ENCODE measurements around the gene MSMB. TPM values are rescaled to one million over a fixed set of nuclear protein-coding genes. Genes with fewer than 3 reads are reported as not detected.

MSMB gene
- total and polyA plus RNA-seq, 2 of the 8 experiments (the other 6 are each of a cell fraction or from before 2014, with no cell fraction given): not detected

- TF ChIP-seq CHD7 (IDR thresholded peaks at IDR 0.05; ENCODE audit: insufficient replicate concordance, low read length): no peak
- no peak for TF ChIP-seq TAF1 (IDR thresholded peaks at IDR 0.05; ENCODE audit: low read depth, low read length)
- TF ChIP-seq BACH1 (IDR thresholded peaks at IDR 0.05; ENCODE audit: low read length): no peak
- no peak for TF ChIP-seq SIX5 (IDR thresholded peaks at IDR 0.05; ENCODE audit: low read depth, low read length)
Observed at GRCh38 chr10:46068905-46069304, 22.8 kb upstream of the MSMB start (continued).

Measured in H1 (cell line).